IMR-90 (cell line): ENCODE data around the gene CYSTM1. TPM values are rescaled to one million over a fixed set of nuclear protein-coding genes. Genes with fewer than 3 reads are reported as not detected.

Source experiments
- ATAC-seq: fragments of 200-7000 bp; cut with Tn5 transposase; 2 replicates; pipeline ENCODE4 v1.9.1; 2020; ENCODE audit warnings: low read depth, mild to moderate bottlenecking, moderate library complexity
- BruUV-seq: library from RNA; stranded (reverse); fragments of 400-500 nt; replicated peaks from 2 replicates; lab custom pipeline; 2021; lab: Mats Ljungman, UMichigan
- CTCF ChIA-PET: fragments of 300-600 bp; formaldehyde crosslinking; extraction: SDS; loops from one replicate; lab custom pipeline; 2021; ENCODE audit warnings: antibody characterized with exemption; lab: Yijun Ruan, JAX
- POLR2A ChIA-PET: fragments of 300-600 bp; sonication (Branson Sonifier 250); formaldehyde crosslinking; loops from one replicate; lab custom pipeline; 2022; ENCODE audit warnings: antibody characterized with exemption; ENCODE audit not compliant: unreplicated experiment; lab: Charles Lee
- DNase-seq: peaks from one replicate; pipeline ENCODE4 v3.0.0; 2013
- H2AFZ ChIP-seq: replicated peaks from 2 replicates; pipeline ENCODE3; 2013; ENCODE audit warnings: low read length, mild to moderate bottlenecking; ENCODE audit not compliant: poor library complexity
- H2AK5ac ChIP-seq: 2 replicates; pipeline ENCODE4 v1.6.1; 2013; ENCODE audit warnings: low read depth, low read length, inconsistent platforms
- H2AK9ac ChIP-seq: replicated peaks from 2 replicates; pipeline ENCODE3; 2013; ENCODE audit warnings: mild to moderate bottlenecking, low read depth, low read length, moderate library complexity; ENCODE audit not compliant: poor library complexity
- H2BK120ac ChIP-seq: 2 replicates; pipeline ENCODE4 v1.6.1; 2013; ENCODE audit warnings: low read depth, low read length, inconsistent platforms
- H2BK15ac ChIP-seq: 3 replicates; pipeline ENCODE4 v1.6.1; 2013; ENCODE audit warnings: low read depth, low read length, inconsistent platforms
- H2BK20ac ChIP-seq: 2 replicates; pipeline ENCODE4 v1.6.1; 2013; ENCODE audit warnings: low read depth, mild to moderate bottlenecking, inconsistent platforms, low read length, moderate library complexity
- H2BK5ac ChIP-seq: 2 replicates; pipeline ENCODE4 v1.6.1; 2013; ENCODE audit warnings: mild to moderate bottlenecking, low read depth, low read length, inconsistent platforms; ENCODE audit not compliant: poor library complexity, severe bottlenecking
- H3K14ac ChIP-seq: replicated peaks from 2 replicates; pipeline ENCODE4 v1.6.1; 2013; ENCODE audit warnings: low read depth, low read length, inconsistent platforms
- H3K18ac ChIP-seq: 2 replicates; pipeline ENCODE4 v1.6.1; 2013; ENCODE audit warnings: low read depth, low read length, control low read depth
- H3K23ac ChIP-seq: 2 replicates; pipeline ENCODE4 v1.6.1; 2013; ENCODE audit warnings: low read depth, low read length, inconsistent platforms
- H3K27ac ChIP-seq: 2 replicates; pipeline ENCODE4 v1.5.1; 2013; ENCODE audit warnings: mild to moderate bottlenecking, control low read depth, low read length; ENCODE audit not compliant: insufficient read depth
- H3K27me3 ChIP-seq: 2 replicates; pipeline ENCODE4 v1.6.1; 2013; ENCODE audit warnings: low read length; ENCODE audit not compliant: control insufficient read depth, insufficient read depth
- H3K36me3 ChIP-seq: 2 replicates; pipeline ENCODE4 v1.6.1; 2013; ENCODE audit warnings: low read length, mixed read lengths; ENCODE audit not compliant: control insufficient read depth, insufficient read depth
- H3K4ac ChIP-seq: 2 replicates; pipeline ENCODE4 v1.6.1; 2013; ENCODE audit warnings: low read depth, low read length, inconsistent platforms
- H3K4me1 ChIP-seq: 2 replicates; pipeline ENCODE4 v1.6.1; 2013; ENCODE audit warnings: low read length, mixed read lengths; ENCODE audit not compliant: control insufficient read depth, insufficient read depth
- H3K4me2 ChIP-seq: 2 replicates; pipeline ENCODE4 v1.6.1; 2013; ENCODE audit warnings: low read depth, mild to moderate bottlenecking, control low read depth, low read length, moderate library complexity
- H3K4me3 ChIP-seq: 2 replicates; pipeline ENCODE4 v1.5.1; 2013; ENCODE audit warnings: low read depth, mild to moderate bottlenecking, control low read depth, low read length, moderate library complexity; ENCODE audit not compliant: insufficient read depth
- H3K56ac ChIP-seq: 2 replicates; pipeline ENCODE4 v1.6.1; 2013; ENCODE audit warnings: low read length, inconsistent platforms; ENCODE audit not compliant: insufficient read depth; ENCODE audit errors: extremely low read depth
- H3K79me1 ChIP-seq, 2 experiments: 2 replicates each; pipeline ENCODE4 v1.6.1; 2013; ENCODE audit warnings: low read length in 2 of 2, inconsistent platforms in 1 of 2, low read depth in 1 of 2
- H3K9ac ChIP-seq: 2 replicates; pipeline ENCODE4 v1.6.1; 2013; ENCODE audit warnings: low read depth, low read length, control low read depth
- H3K9me1 ChIP-seq: 2 replicates; pipeline ENCODE4 v1.6.1; 2013; ENCODE audit warnings: low read length, inconsistent platforms; ENCODE audit not compliant: insufficient read depth
- H3K9me3 ChIP-seq: 2 replicates; pipeline ENCODE4 v1.6.1; 2013; ENCODE audit warnings: low read length; ENCODE audit not compliant: control insufficient read depth, insufficient read depth
- H4K20me1 ChIP-seq: 2 replicates; pipeline ENCODE4 v1.6.1; 2013; ENCODE audit warnings: low read length, inconsistent platforms; ENCODE audit not compliant: insufficient read depth
- H4K5ac ChIP-seq: 2 replicates; pipeline ENCODE4 v1.6.1; 2013; ENCODE audit warnings: mild to moderate bottlenecking, low read depth, low read length, control low read depth
- H4K8ac ChIP-seq, 2 experiments: 2 replicates each; pipeline ENCODE4 v1.6.1; 2013; ENCODE audit warnings: low read depth in 2 of 2, low read length in 2 of 2, control low read depth in 1 of 2, inconsistent platforms in 1 of 2
- H4K91ac ChIP-seq: 2 replicates; pipeline ENCODE4 v1.6.1; 2013; ENCODE audit warnings: low read depth, low read length, inconsistent platforms; ENCODE audit not compliant: insufficient read depth
- BHLHE40 ChIP-seq: fragments of 150-350 bp; IDR thresholded peaks from 2 replicates; pipeline ENCODE4 v1.6.1; 2016; ENCODE audit warnings: mild to moderate bottlenecking, low read depth, low read length
- CEBPB ChIP-seq: IDR thresholded peaks from 2 replicates; pipeline ENCODE4 v1.6.1; 2012; ENCODE audit warnings: low read depth, low read length, improper control_type of control experiment
- CHD1 ChIP-seq: IDR thresholded peaks from 2 replicates; pipeline ENCODE4 v1.6.1; 2012; ENCODE audit warnings: low read depth, low read length, improper control_type of control experiment
- FOS ChIP-seq: fragments of 150-350 bp; IDR thresholded peaks from 2 replicates; pipeline ENCODE4 v1.6.1; 2016; ENCODE audit warnings: low read depth, low read length
- MAFK ChIP-seq: IDR thresholded peaks from 2 replicates; pipeline ENCODE4 v1.6.1; 2012; ENCODE audit warnings: low read depth, low read length, improper control_type of control experiment
- MXI1 ChIP-seq: IDR thresholded peaks from 2 replicates; pipeline ENCODE4 v1.6.1; 2012; ENCODE audit warnings: low read depth, mild to moderate bottlenecking, low read length, moderate library complexity, borderline replicate concordance
- NFE2L2 ChIP-seq: fragments of 150-350 bp; IDR thresholded peaks from 2 replicates; pipeline ENCODE4 v1.6.1; 2016; ENCODE audit warnings: low read depth, mild to moderate bottlenecking, low read length
- POLR2A ChIP-seq: IDR thresholded peaks from 2 replicates; pipeline ENCODE4 v1.6.1; 2012; ENCODE audit warnings: mild to moderate bottlenecking, low read depth, low read length
- RAD21 ChIP-seq: IDR thresholded peaks from 2 replicates; pipeline ENCODE4 v1.6.1; 2012; ENCODE audit warnings: low read length, improper control_type of control experiment
- RCOR1 ChIP-seq: IDR thresholded peaks from 2 replicates; pipeline ENCODE4 v1.6.1; 2012; ENCODE audit warnings: mild to moderate bottlenecking, low read length, improper control_type of control experiment; ENCODE audit not compliant: insufficient replicate concordance
- RFX5 ChIP-seq: IDR thresholded peaks from 2 replicates; pipeline ENCODE4 v1.8.0; 2012; ENCODE audit warnings: low read depth, mild to moderate bottlenecking, low read length, moderate library complexity
- SMC3 ChIP-seq: fragments of 150-350 bp; IDR thresholded peaks from 2 replicates; pipeline ENCODE4 v1.6.1; 2016; ENCODE audit warnings: low read depth, mild to moderate bottlenecking, antibody characterized with exemption, low read length, moderate library complexity
- WGBS, 2 experiments: methylation state at CpG; one replicate each; pipeline versions ENCODE4 v1.1.5 to v1.1.7; 2013; ENCODE audit warnings: missing lambda C conversion rate in 2 of 2; ENCODE audit not compliant: insufficient read length in 1 of 2; ENCODE audit errors: extremely low coverage in 2 of 2; 5-methylcytosine and 5-hydroxymethylcytosine counted together
- dilution Hi-C: fragments of 300-500 bp; cut with HindIII; formaldehyde crosslinking; loops from one replicate; pipeline ENCODE4 v1.14.3; 2018; ENCODE audit warnings: low sequenced_read_pairs; ENCODE audit not compliant: unreplicated experiment
- in situ Hi-C: fragments of 300-500 bp; cut with MboI; formaldehyde crosslinking; loops from 3 replicates; pipeline ENCODE4 v1.14.3; 2019; ENCODE audit warnings: low sequenced_read_pairs, inconsistent platforms, mixed read lengths
- intact Hi-C: fragments of 100-400 bp; cut with micrococcal nuclease; formaldehyde crosslinking; loops from 2 replicates; pipeline ENCODE4 v1.10.0; 2022
- polyA plus RNA-seq, 3 experiments: library from polyadenylated mRNA; depleted of rRNA; stranded (reverse); fragments of >200 nt; gene quantifications; 2 replicates each; pipeline ENCODE4 v1.2.3, GENCODE V29; 2012; ENCODE audit warnings: low replicate concordance in 1 of 3
- total RNA-seq: library from RNA; depleted of rRNA; stranded (reverse); fragments of >200 nt; gene quantifications from 2 replicates; pipeline ENCODE4 v1.2.3, GENCODE V29; 2012
- TF ChIP-seq, protein P1 (sequence below): fragments of 150-350 bp; IDR thresholded peaks from 2 replicates; pipeline ENCODE4 v1.6.1; 2017; ENCODE audit warnings: mild to moderate bottlenecking, antibody characterized with exemption, low read length, low read depth
- TF ChIP-seq, protein P2 (sequence below): fragments of 150-350 bp; IDR thresholded peaks from 2 replicates; pipeline ENCODE4 v1.6.1; 2016; ENCODE audit warnings: low read depth, mild to moderate bottlenecking, low read length, moderate library complexity, borderline replicate concordance
- TF ChIP-seq, protein P3 (sequence below): conservative IDR thresholded peaks from 2 replicates; pipeline ENCODE4 v1.5.1; 2012; ENCODE audit warnings: mild to moderate bottlenecking, low read depth, low read length, improper control_type of control experiment

Gene CYSTM1
- total and polyA plus RNA-seq, 2 of the 4 experiments (the other 2 are of a cell fraction): 7.3 to 15.0 TPM

DNA sequence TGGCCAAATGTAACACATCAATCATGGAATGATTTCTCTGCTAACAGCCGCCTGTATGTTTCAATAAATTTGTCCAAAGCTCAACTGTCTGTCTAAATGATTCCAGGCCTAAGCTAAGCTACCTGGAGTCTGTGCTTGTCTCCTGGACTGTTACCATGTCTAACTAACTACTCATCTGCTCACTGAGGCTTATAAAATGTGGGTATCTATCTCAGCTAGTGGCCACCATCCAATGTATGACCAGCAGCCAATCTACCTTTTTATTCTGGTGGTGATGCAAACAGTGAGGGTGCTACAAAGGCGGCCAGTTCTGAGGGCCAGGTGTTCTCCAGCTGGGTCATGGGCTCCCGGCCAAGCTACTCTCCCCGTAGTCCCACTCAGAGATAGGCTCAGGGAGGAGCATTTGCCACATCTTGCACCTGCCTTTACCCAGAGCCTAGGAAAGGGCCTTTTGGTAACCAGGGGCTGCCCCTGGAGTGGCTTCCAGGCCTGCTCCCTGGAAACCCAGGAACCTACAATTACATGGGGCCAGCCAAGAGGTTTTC is 68.8 kb downstream of the CYSTM1 start:
- no peak for DNase-seq
- in situ Hi-C loops: loop anchor here (5.0 kb wide), 1 partner anchor 109 kb away; no protein-coding TSS in a partner anchor
- ATAC-seq: no peak

More for the DNA sequence above, 68.8 kb downstream of the CYSTM1 start:
- H2AK5ac ChIP-seq: no peak overlapping the region
- peaks cover 31% of the 10 kb centered on the region for H3K4me1 ChIP-seq
- H3K4me2 ChIP-seq: no peak overlapping the region
- BruUV-seq: no TSS peak
- H3K36me3 ChIP-seq: peaks cover 2% of the 10 kb centered on the region; the same call in 1 of the 2 replicates
- no peak overlapping the region for H3K4me3 ChIP-seq
- no peak overlapping the region for H3K18ac ChIP-seq
- H2AFZ ChIP-seq: no peak overlapping the region
- no peak overlapping the region for H2BK120ac ChIP-seq
- peaks cover 24% of the 10 kb centered on the region for H4K20me1 ChIP-seq
- dilution Hi-C loops: no loop called here
- no peak overlapping the region for H3K14ac ChIP-seq
- no peak overlapping the region for H3K9ac ChIP-seq
- H4K5ac ChIP-seq: no peak overlapping the region
- TF ChIP-seq CHD1 (no peak), MXI1 (no peak), CEBPB (no peak), MAFK (no peak), BHLHE40 (no peak), RAD21 (no peak), FOS (no peak), RFX5 (no peak), RCOR1 (no peak), NFE2L2 (no peak), POLR2A (no peak), SMC3 (no peak)
- TF ChIP-seq, protein P1, sequence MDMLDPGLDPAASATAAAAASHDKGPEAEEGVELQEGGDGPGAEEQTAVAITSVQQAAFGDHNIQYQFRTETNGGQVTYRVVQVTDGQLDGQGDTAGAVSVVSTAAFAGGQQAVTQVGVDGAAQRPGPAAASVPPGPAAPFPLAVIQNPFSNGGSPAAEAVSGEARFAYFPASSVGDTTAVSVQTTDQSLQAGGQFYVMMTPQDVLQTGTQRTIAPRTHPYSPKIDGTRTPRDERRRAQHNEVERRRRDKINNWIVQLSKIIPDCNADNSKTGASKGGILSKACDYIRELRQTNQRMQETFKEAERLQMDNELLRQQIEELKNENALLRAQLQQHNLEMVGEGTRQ: no peak
- TF ChIP-seq, protein P2, sequence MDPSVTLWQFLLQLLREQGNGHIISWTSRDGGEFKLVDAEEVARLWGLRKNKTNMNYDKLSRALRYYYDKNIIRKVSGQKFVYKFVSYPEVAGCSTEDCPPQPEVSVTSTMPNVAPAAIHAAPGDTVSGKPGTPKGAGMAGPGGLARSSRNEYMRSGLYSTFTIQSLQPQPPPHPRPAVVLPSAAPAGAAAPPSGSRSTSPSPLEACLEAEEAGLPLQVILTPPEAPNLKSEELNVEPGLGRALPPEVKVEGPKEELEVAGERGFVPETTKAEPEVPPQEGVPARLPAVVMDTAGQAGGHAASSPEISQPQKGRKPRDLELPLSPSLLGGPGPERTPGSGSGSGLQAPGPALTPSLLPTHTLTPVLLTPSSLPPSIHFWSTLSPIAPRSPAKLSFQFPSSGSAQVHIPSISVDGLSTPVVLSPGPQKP: no peak
- TF ChIP-seq, protein P3, sequence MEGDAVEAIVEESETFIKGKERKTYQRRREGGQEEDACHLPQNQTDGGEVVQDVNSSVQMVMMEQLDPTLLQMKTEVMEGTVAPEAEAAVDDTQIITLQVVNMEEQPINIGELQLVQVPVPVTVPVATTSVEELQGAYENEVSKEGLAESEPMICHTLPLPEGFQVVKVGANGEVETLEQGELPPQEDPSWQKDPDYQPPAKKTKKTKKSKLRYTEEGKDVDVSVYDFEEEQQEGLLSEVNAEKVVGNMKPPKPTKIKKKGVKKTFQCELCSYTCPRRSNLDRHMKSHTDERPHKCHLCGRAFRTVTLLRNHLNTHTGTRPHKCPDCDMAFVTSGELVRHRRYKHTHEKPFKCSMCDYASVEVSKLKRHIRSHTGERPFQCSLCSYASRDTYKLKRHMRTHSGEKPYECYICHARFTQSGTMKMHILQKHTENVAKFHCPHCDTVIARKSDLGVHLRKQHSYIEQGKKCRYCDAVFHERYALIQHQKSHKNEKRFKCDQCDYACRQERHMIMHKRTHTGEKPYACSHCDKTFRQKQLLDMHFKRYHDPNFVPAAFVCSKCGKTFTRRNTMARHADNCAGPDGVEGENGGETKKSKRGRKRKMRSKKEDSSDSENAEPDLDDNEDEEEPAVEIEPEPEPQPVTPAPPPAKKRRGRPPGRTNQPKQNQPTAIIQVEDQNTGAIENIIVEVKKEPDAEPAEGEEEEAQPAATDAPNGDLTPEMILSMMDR: no peak
- H3K9me3 ChIP-seq: no peaks in the 10 kb centered on the region
- peaks cover 19 to 60% of the 10 kb centered on the region in 2 experiments for H3K79me1 ChIP-seq
- H3K56ac ChIP-seq: no peak overlapping the region
- H3K27me3 ChIP-seq: no peaks in the 10 kb centered on the region
- no peak overlapping the region for H2BK20ac ChIP-seq
- no peak overlapping the region for H3K27ac ChIP-seq
- no peak overlapping the region for H4K8ac ChIP-seq
- H3K9me1 ChIP-seq: peaks cover 7% of the 10 kb centered on the region
- no peak overlapping the region for H3K23ac ChIP-seq
- POLR2A ChIA-PET: interaction anchor here (0.6 kb wide), 1 partner anchor 94 kb away, joined by 7 read pairs; no protein-coding TSS in a partner anchor
- no peak overlapping the region for H3K4ac ChIP-seq
- intact Hi-C loops: loop anchor here (1.0 to 10.0 kb wide), 8 partner anchors 66 to 481 kb away; partner anchors contain the start of genes CD14, CYSTM1, HARS1 and HARS2
- CTCF ChIA-PET: interaction anchor here (0.6 to 8.7 kb wide), 22 partner anchors 8 to 403 kb away, joined by 3 to 233 read pairs (median 4); partner anchors contain the start of genes HBEGF, NDUFA2, PFDN1 and SLC4A9
- peak overlapping the region; percentile 23 for H2AK9ac ChIP-seq
- no peak overlapping the region for H2BK5ac ChIP-seq
- no peak overlapping the region for H2BK15ac ChIP-seq
- no CpG with 5 or more reads among the region's 4 CpGs for WGBS, 2 experiments
- H4K91ac ChIP-seq: no peak overlapping the region
